Transverse colon (tissue), 4 donors: ENCODE data around the gene EHBP1L1. TPM values are rescaled to one million over a fixed set of nuclear protein-coding genes. Genes with fewer than 3 reads are reported as not detected.

ENCODE experiments used
- DNase-seq: peaks from one replicate; pipeline ENCODE4 v3.0.0-alpha.2; 2019
- H3K27ac ChIP-seq, 4 donors: fragments of 200-600 bp; sonication (generic); 2 replicates each; pipeline ENCODE4 v1.5.1; 2016 to 2018; ENCODE audit warnings: inconsistent platforms in 4 of 4
- H3K27me3 ChIP-seq: fragments of 200-600 bp; sonication (generic); 2 replicates; pipeline ENCODE4 v1.5.1; 2017; ENCODE audit warnings: inconsistent platforms
- H3K36me3 ChIP-seq, 4 donors: fragments of 200-600 bp; sonication (generic); 2 replicates each; pipeline ENCODE4 v1.5.1; 2017 to 2019; ENCODE audit warnings: inconsistent platforms in 4 of 4
- H3K4me1 ChIP-seq, 4 donors: fragments of 200-600 bp; sonication (generic); 2 replicates each; pipeline ENCODE4 v1.5.1; 2017 to 2020; ENCODE audit warnings: inconsistent platforms in 4 of 4
- H3K4me3 ChIP-seq, 4 donors: fragments of 200-600 bp; sonication (generic); 1 replicate in 1 of 4; 2 replicates in 3 of 4; pipeline versions ENCODE4 v1.5.1 to v1.6.1; 2017 to 2019; ENCODE audit warnings: inconsistent platforms in 4 of 4
- H3K9me3 ChIP-seq, 2 donors: fragments of 200-600 bp; sonication (generic); 2 replicates each; pipeline ENCODE4 v1.5.1; 2017 to 2019; ENCODE audit warnings: inconsistent platforms in 2 of 2
- CTCF ChIP-seq, 5 experiments: fragments of 200-600 bp in 3 of 5; fragments of 450-650 bp in 2 of 5; sonication (generic) in 3 of 5; IDR thresholded peaks; 1 replicate in 2 of 5; 2 replicates in 3 of 5; pipeline ENCODE4 v1.5.1; 2016 to 2017; ENCODE audit warnings: antibody characterized with exemption in 5 of 5, inconsistent platforms in 3 of 5, mild to moderate bottlenecking in 2 of 5, moderate library complexity in 1 of 5
- EP300 ChIP-seq: sonication (generic); formaldehyde crosslinking; IDR thresholded peaks from one replicate; pipeline ENCODE4 v1.6.1; 2017; ENCODE audit warnings: antibody characterized with exemption, low read depth
- POLR2A ChIP-seq: fragments of 450-650 bp; IDR thresholded peaks from one replicate; pipeline ENCODE4 v1.6.1; 2016; ENCODE audit warnings: antibody characterized with exemption, mild to moderate bottlenecking, moderate library complexity
- POLR2AphosphoS5 ChIP-seq, 3 donors: sonication (generic); formaldehyde crosslinking; IDR thresholded peaks; one replicate each; pipeline ENCODE4 v1.6.1; 2016; ENCODE audit warnings: antibody characterized with exemption in 3 of 3
- WGBS, 2 donors: methylation state at CpG; one replicate each; pipeline ENCODE4 v1.1.5; 2018; ENCODE audit warnings: low coverage in 1 of 2; 5-methylcytosine and 5-hydroxymethylcytosine counted together
- in situ Hi-C, 4 donors: fragments of 200-750 bp; cut with MboI; loops; one replicate each; pipeline versions ENCODE4 v1.15.0 to v1.15.1; 2017; ENCODE audit warnings: low sequenced_read_pairs in 3 of 4, low pct_ligation_motif_present in 1 of 4, low pct_unique_long_range_greater_than_20kb in 1 of 4
- intact Hi-C: fragments of 100-400 bp; cut with DNase I; formaldehyde crosslinking; loops from one replicate; pipeline ENCODE4 v1.15.1; 2023; ENCODE audit warnings: low total_unique reads
- total RNA-seq, 4 donors: library from RNA; depleted of rRNA; stranded (reverse); fragments of >200 nt; gene quantifications; one replicate each; pipeline ENCODE4 v1.1.0, GENCODE V29; 2016

Gene EHBP1L1
- total RNA-seq, 4 donors from 2014 or later = 90.2 to 215 (median 106) TPM

DNA sequence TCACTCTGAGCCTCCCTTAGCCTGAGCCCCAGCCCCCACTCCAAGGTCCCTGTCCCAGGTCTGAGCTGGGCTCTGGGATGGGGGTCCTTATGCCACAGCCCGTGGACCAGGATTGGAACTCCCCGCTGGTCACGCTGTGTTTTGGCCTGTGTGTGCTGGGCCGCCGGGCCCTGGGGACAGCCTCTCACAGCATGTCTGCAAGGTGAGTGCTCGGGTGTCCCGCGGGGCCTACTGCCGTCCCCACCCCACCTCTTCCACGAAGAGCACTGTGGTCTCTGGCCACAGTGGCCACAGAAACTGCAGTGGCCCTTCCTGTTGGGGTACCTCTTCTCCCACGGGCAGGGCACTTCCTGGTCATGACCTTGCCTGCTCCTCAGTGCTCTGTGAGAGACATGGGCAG, 58.6 kb downstream of the EHBP1L1 start:
- H3K27me3 ChIP-seq = no peaks in the 10 kb centered on the region
- H3K4me3 ChIP-seq = no peak overlapping the region
- TF ChIP-seq CTCF (IDR thresholded peaks at IDR 0.05) (no peak), POLR2A (no peak), EP300 (no peak), POLR2AphosphoS5 (IDR thresholded peaks at IDR 0.05) (no peak)
- intact Hi-C loops = loop anchor here (10.0 kb wide), 1 partner anchor 70 kb away; no protein-coding TSS in a partner anchor
- H3K4me1 ChIP-seq = peaks cover 9 to 23% (median 20%) of the 10 kb centered on the region in 4 donors
- in situ Hi-C loops = no loop called here
- no peak for DNase-seq
- H3K9me3 ChIP-seq = no peaks in the 10 kb centered on the region
- peaks cover 0 to 45% (median 20%) of the 10 kb centered on the region in 4 donors for H3K36me3 ChIP-seq
- H3K27ac ChIP-seq = no peak overlapping the region
- 88% methylated on average over 10 of the region's 11 CpGs; no CpG with 5 or more reads in 1 of the 2 donors for WGBS, 2 donors

DNA sequence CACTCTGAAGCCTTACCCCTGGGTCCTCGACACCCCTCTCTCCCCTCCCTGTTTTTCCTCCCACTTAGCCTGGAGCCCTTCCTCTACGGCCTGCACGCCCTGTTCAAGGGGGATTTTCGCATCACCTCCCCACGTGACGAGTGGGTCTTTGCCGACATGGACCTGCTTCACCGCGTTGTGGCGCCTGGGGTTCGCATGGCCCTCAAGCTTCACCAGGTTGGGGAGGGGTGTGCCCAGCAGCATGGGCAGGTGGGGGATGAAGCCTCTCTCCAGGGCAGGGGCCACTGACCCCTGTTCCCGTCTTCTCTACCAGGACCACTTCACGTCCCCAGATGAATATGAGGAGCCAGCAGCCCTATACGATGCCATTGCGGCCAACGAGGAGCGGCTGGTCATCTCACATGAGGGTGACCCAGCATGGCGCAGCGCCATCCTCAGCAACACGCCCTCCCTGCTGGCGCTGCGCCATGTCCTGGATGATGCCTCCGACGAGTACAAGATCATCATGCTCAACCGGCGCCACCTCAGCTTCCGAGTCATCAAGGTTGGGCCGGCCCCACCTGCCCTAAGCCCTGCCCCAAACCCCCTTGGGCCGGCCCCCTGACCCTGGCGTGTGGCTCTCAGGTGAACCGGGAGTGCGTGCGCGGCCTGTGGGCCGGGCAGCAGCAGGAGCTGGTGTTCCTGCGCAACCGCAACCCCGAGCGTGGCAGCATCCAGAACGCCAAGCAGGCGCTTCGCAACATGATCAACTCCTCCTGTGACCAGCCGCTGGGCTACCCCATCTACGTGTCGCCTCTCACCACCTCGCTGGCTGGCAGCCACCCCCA, 59.3 kb downstream of the EHBP1L1 start:
- H3K27ac ChIP-seq = no peak overlapping the region
- no peaks in the 10 kb centered on the region for H3K9me3 ChIP-seq
- H3K4me3 ChIP-seq = no peak overlapping the region
- 93% methylated on average over 45 of the region's 46 CpGs; no CpG with 5 or more reads in 1 of the 2 donors for WGBS, 2 donors
- DNase-seq = no peak
- H3K4me1 ChIP-seq = peaks cover 9 to 30% (median 26%) of the 10 kb centered on the region in 4 donors
- no peaks in the 10 kb centered on the region for H3K27me3 ChIP-seq
- TF ChIP-seq POLR2A (no peak), EP300 (no peak), POLR2AphosphoS5 (IDR thresholded peaks at IDR 0.05) (no peak), CTCF (IDR thresholded peaks at IDR 0.05) (no peak)
- peaks cover 0 to 38% (median 18%) of the 10 kb centered on the region in 4 donors for H3K36me3 ChIP-seq
- in situ Hi-C loops = no loop called here
- intact Hi-C loops = loop anchor here (10.0 kb wide), 1 partner anchor 70 kb away; no protein-coding TSS in a partner anchor

GRCh38 chr11:65636108-65637031, 60.5 kb downstream of the EHBP1L1 start:
- H3K27ac ChIP-seq = peak overlapping the region in 1 of 4 donors; percentile 90
- intact Hi-C loops (loop anchor here (10.0 kb wide), 1 partner anchor 68 kb away; no protein-coding TSS in a partner anchor), in situ Hi-C loops (no loop called here)
- 91% methylated on average over 22 of the region's 28 CpGs; no CpG with 5 or more reads in 1 of the 2 donors for WGBS, 2 donors
- H3K9me3 ChIP-seq = no peaks in the 10 kb centered on the region
- no peak for DNase-seq
- no peak for TF ChIP-seq EP300
- TF ChIP-seq CTCF (IDR thresholded peaks at IDR 0.05) = no peak
- TF ChIP-seq POLR2A = no peak
- no peak for TF ChIP-seq POLR2AphosphoS5 (IDR thresholded peaks at IDR 0.05)
- peaks cover 9 to 37% (median 28%) of the 10 kb centered on the region in 4 donors for H3K4me1 ChIP-seq
- H3K4me3 ChIP-seq = no peak overlapping the region
- H3K27me3 ChIP-seq = no peaks in the 10 kb centered on the region
- H3K36me3 ChIP-seq = peaks cover 0 to 31% (median 15%) of the 10 kb centered on the region in 4 donors
